Measurements from ENCODE around the gene MAP3K3.

Gene MAP3K3

GRCh38 chr17:63596856-63597586, 25.2 kb upstream of the MAP3K3 start:
- no peak overlapping the region for H3K4me3 ChIP-seq (ENCODE audit: low read length)
- no CpG with 5 or more reads among the region's 6 CpGs for WGBS (ENCODE audit: insufficient coverage, insufficient read length)
- DNase-seq (ENCODE audit: low read depth, low spot score): no peak
- H3K27me3 ChIP-seq (ENCODE audit: control insufficient read depth, insufficient read depth, low read length): no peaks in the 10 kb centered on the region
- peaks cover 2% of the 10 kb centered on the region for H3K36me3 ChIP-seq (ENCODE audit: control insufficient read depth, insufficient read depth, low read length)
- no peaks in the 10 kb centered on the region for H3K9me3 ChIP-seq (ENCODE audit: control insufficient read depth, insufficient read depth, low read length)
- no peaks in the 10 kb centered on the region for H3K4me1 ChIP-seq (ENCODE audit: control insufficient read depth, insufficient read depth, low read length)
- H3K27ac ChIP-seq (ENCODE audit: low read length): no peak overlapping the region

DNA sequence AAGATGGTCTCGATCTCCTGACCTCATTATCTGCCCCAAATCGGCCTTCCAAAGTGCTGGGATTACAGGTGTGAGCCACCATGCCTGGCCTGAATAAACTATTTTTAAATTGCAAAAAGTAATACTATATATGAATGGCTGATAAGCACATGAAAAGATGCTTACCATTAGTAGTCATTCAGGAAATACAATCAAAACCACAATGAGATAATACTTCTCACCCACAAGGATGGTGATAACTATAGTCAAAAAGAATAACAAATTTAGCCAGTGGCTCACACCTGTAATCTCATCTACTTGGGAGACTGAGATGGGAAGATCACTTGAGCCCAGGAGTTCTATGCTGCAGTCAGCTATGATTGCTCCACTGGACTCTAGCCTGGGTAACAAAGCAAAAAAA, 23.9 kb upstream of the MAP3K3 start:
- Histone ChIP-seq H3K36me3 (ENCODE audit: control insufficient read depth, insufficient read depth, low read length) (no peaks in the 10 kb centered on the region), H3K27ac (ENCODE audit: low read length) (no peak overlapping the region), H3K4me3 (ENCODE audit: low read length) (no peak overlapping the region), H3K9me3 (ENCODE audit: control insufficient read depth, insufficient read depth, low read length) (no peaks in the 10 kb centered on the region), H3K4me1 (ENCODE audit: control insufficient read depth, insufficient read depth, low read length) (no peaks in the 10 kb centered on the region), H3K27me3 (ENCODE audit: control insufficient read depth, insufficient read depth, low read length) (no peaks in the 10 kb centered on the region)
- DNase-seq (ENCODE audit: low read depth, low spot score): no peak
- WGBS (ENCODE audit: insufficient coverage, insufficient read length): no CpG with 5 or more reads among the region's 2 CpGs

- H3K9me3 ChIP-seq (ENCODE audit: control insufficient read depth, insufficient read depth, low read length): no peaks in the 10 kb centered on the region
- H3K27ac ChIP-seq (ENCODE audit: low read length): no peak within 1 kb of the TSS
- H3K36me3 ChIP-seq (ENCODE audit: control insufficient read depth, insufficient read depth, low read length): peaks cover 4% of the 10 kb centered on the region; the same call in 1 of the 2 replicates
- no peaks in the 10 kb centered on the region for H3K27me3 ChIP-seq (ENCODE audit: control insufficient read depth, insufficient read depth, low read length)
- WGBS (ENCODE audit: insufficient coverage, insufficient read length): no CpG with 5 or more reads among the region's 61 CpGs
- no peaks in the 10 kb centered on the region for H3K4me1 ChIP-seq (ENCODE audit: control insufficient read depth, insufficient read depth, low read length)
- peak within 1 kb of the TSS; percentile 84 for H3K4me3 ChIP-seq (ENCODE audit: low read length)
- DNase-seq (ENCODE audit: low read depth, low spot score): peak; percentile 78
Measured at GRCh38 chr17:63600569-63601438, 21.4 kb upstream of the MAP3K3 start, which contains the start of gene TACO1. TACO1 (plus strand) TSS chr17:63600895; CDS start chr17:63601084, 189 bp downstream.

DNA sequence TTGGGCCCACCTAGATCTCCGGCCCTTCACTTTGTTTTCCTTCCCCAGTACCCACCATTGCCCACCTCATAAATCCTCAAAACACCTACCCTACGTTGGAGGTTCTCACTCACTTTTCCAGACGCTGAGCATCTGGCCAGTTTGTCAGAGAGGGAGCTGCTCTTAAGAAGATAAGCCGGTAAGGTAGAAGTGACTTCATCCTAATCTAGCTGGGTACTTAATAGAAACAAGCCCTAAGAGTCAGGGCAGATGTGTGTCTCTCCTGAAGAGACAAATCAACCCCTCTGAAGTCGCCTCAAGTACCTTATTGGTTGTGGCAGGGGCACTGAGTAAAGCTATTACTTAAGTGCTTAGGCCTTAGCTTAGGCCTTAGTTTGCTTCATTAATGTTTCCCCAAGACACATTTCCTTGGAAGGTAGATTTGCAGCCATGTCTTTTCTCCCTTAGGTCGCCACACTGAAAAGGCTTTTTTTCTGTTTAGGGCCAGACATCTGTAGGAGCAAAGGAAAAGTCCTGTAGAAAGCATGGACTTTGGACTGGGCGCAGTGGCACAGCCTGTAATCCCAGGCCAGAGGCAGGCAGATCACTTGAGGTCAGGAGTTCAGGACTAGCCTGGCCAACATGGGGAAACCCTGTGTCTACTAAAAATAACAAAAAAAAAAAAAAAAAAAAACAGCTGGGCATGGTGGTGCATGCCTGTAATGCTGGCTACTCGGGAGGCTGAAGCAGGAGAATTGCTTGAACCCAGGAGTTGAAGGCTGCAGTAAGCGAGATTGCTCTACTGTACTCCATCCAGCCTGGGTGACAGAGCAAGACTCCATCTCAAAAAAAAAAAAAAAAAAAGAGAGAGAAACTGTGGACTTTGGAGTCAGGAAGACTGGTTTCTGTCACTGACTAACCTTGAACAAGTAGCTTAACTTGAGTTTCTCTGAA, 20.5 kb upstream of the MAP3K3 start:
- no peaks in the 10 kb centered on the region for H3K4me1 ChIP-seq (ENCODE audit: control insufficient read depth, insufficient read depth, low read length)
- WGBS (ENCODE audit: insufficient coverage, insufficient read length): no CpG with 5 or more reads among the region's 9 CpGs
- H3K9me3 ChIP-seq (ENCODE audit: control insufficient read depth, insufficient read depth, low read length): no peaks in the 10 kb centered on the region
- no peaks in the 10 kb centered on the region for H3K27me3 ChIP-seq (ENCODE audit: control insufficient read depth, insufficient read depth, low read length)
- H3K27ac ChIP-seq (ENCODE audit: low read length): no peak overlapping the region
- peaks cover 4% of the 10 kb centered on the region; the same call in 1 of the 2 replicates for H3K36me3 ChIP-seq (ENCODE audit: control insufficient read depth, insufficient read depth, low read length)
- no peak for DNase-seq (ENCODE audit: low read depth, low spot score)
- peak overlapping the region; percentile 84 for H3K4me3 ChIP-seq (ENCODE audit: low read length)

- Histone ChIP-seq H3K36me3 (ENCODE audit: control insufficient read depth, insufficient read depth, low read length) (peaks cover 22% of the 10 kb centered on the region; the same call in 1 of the 2 replicates), H3K27me3 (ENCODE audit: control insufficient read depth, insufficient read depth, low read length) (no peaks in the 10 kb centered on the region), H3K27ac (ENCODE audit: low read length) (no peak overlapping the region), H3K4me1 (ENCODE audit: control insufficient read depth, insufficient read depth, low read length) (no peaks in the 10 kb centered on the region), H3K4me3 (ENCODE audit: low read length) (no peak overlapping the region), H3K9me3 (ENCODE audit: control insufficient read depth, insufficient read depth, low read length) (no peaks in the 10 kb centered on the region)
- WGBS (ENCODE audit: insufficient coverage, insufficient read length): no CpG with 5 or more reads among the region's 6 CpGs
- no peak for DNase-seq (ENCODE audit: low read depth, low spot score)
Measured at GRCh38 chr17:63609816-63610573, 12.2 kb upstream of the MAP3K3 start.

- no peaks in the 10 kb centered on the region for H3K9me3 ChIP-seq (ENCODE audit: control insufficient read depth, insufficient read depth, low read length)
- H3K27ac ChIP-seq (ENCODE audit: low read length): no peak overlapping the region
- H3K27me3 ChIP-seq (ENCODE audit: control insufficient read depth, insufficient read depth, low read length): no peaks in the 10 kb centered on the region
- H3K36me3 ChIP-seq (ENCODE audit: control insufficient read depth, insufficient read depth, low read length): peaks cover 19% of the 10 kb centered on the region; the same call in 1 of the 2 replicates
- H3K4me1 ChIP-seq (ENCODE audit: control insufficient read depth, insufficient read depth, low read length): no peaks in the 10 kb centered on the region
- no peak for DNase-seq (ENCODE audit: low read depth, low spot score)
- WGBS (ENCODE audit: insufficient coverage, insufficient read length): no CpG with 5 or more reads among the region's 10 CpGs
- H3K4me3 ChIP-seq (ENCODE audit: low read length): no peak overlapping the region
Measured at GRCh38 chr17:63610854-63611253, 11.4 kb upstream of the MAP3K3 start.

- no peak overlapping the region for H3K27ac ChIP-seq (ENCODE audit: low read length)
- no peaks in the 10 kb centered on the region for H3K27me3 ChIP-seq (ENCODE audit: control insufficient read depth, insufficient read depth, low read length)
- H3K36me3 ChIP-seq (ENCODE audit: control insufficient read depth, insufficient read depth, low read length): peaks cover 19% of the 10 kb centered on the region; the same call in 1 of the 2 replicates
- DNase-seq (ENCODE audit: low read depth, low spot score): no peak
- WGBS (ENCODE audit: insufficient coverage, insufficient read length): no CpG with 5 or more reads among the region's 3 CpGs
- no peak overlapping the region for H3K4me3 ChIP-seq (ENCODE audit: low read length)
- no peaks in the 10 kb centered on the region for H3K4me1 ChIP-seq (ENCODE audit: control insufficient read depth, insufficient read depth, low read length)
- H3K9me3 ChIP-seq (ENCODE audit: control insufficient read depth, insufficient read depth, low read length): no peaks in the 10 kb centered on the region
Measured at GRCh38 chr17:63611354-63611753, 10.9 kb upstream of the MAP3K3 start.

DNA sequence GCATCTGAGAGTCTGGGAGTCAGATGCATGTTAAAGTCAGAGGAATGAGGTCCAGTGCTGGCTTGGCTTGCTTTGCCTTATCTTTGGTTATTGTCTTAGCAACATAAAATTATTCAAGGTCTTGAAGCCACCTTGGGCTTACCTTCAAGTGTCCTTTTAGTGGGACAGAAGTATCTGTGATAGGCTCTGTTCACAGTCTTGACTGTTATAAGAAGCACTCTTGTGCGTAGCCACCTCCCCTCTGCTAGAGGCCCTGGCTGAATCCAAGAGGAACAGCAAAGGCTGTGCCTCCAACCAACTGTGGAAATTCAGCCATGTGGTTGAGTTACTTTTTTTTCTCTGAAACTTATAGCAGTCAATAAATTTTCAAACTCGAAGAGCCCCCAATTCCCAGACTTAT, 8.6 kb upstream of the MAP3K3 start:
- peaks cover 4% of the 10 kb centered on the region; the same call in 1 of the 2 replicates for H3K36me3 ChIP-seq (ENCODE audit: control insufficient read depth, insufficient read depth, low read length)
- no peak overlapping the region for H3K4me3 ChIP-seq (ENCODE audit: low read length)
- no peaks in the 10 kb centered on the region for H3K27me3 ChIP-seq (ENCODE audit: control insufficient read depth, insufficient read depth, low read length)
- no CpG with 5 or more reads among the region's 2 CpGs for WGBS (ENCODE audit: insufficient coverage, insufficient read length)
- no peaks in the 10 kb centered on the region for H3K9me3 ChIP-seq (ENCODE audit: control insufficient read depth, insufficient read depth, low read length)
- H3K27ac ChIP-seq (ENCODE audit: low read length): no peak overlapping the region
- H3K4me1 ChIP-seq (ENCODE audit: control insufficient read depth, insufficient read depth, low read length): no peaks in the 10 kb centered on the region
- no peak for DNase-seq (ENCODE audit: low read depth, low spot score)

- Histone ChIP-seq H3K4me1 (ENCODE audit: control insufficient read depth, insufficient read depth, low read length) (0 out of 2 replicates have a peak, but pooled peaks cover 3% of the 10 kb centered on the region), H3K27me3 (ENCODE audit: control insufficient read depth, insufficient read depth, low read length) (no peaks in the 10 kb centered on the region), H3K27ac (ENCODE audit: low read length) (no peak overlapping the region), H3K36me3 (ENCODE audit: control insufficient read depth, insufficient read depth, low read length) (no peaks in the 10 kb centered on the region), H3K9me3 (ENCODE audit: control insufficient read depth, insufficient read depth, low read length) (no peaks in the 10 kb centered on the region), H3K4me3 (ENCODE audit: low read length) (peak overlapping the region; percentile 57; the same call in 1 of the 2 replicates)
- DNase-seq (ENCODE audit: low read depth, low spot score): no peak
- no CpG with 5 or more reads among the region's 10 CpGs for WGBS (ENCODE audit: insufficient coverage, insufficient read length)
Measured at GRCh38 chr17:63621229-63621683, 961 bp upstream of the MAP3K3 start.

All from iPS DF 6.9 (cell line).